ENCODE measurements around the gene HMX3. TPM values are rescaled to one million over a fixed set of nuclear protein-coding genes. Genes with fewer than 3 reads are reported as not detected.
"Not testable (repeated sequence)": the region's sequence is repeated elsewhere in the genome, so short reads cannot be mapped to it uniquely, and the experiment has no call there.

HMX3 gene
- total RNA-seq, 1 donor from 2014 or later, result not detected

GRCh38 chr10:123175389-123176387, 39.9 kb downstream of the HMX3 start:
- no peak overlapping the region for H3K4me3 ChIP-seq (ENCODE audit: low read depth, low read length)
- no peak for TF ChIP-seq CTCF (conservative IDR thresholded peaks at IDR 0.05; ENCODE audit: low read depth, low read length)
- no peak for DNase-seq (ENCODE audit: low read depth)

DNA sequence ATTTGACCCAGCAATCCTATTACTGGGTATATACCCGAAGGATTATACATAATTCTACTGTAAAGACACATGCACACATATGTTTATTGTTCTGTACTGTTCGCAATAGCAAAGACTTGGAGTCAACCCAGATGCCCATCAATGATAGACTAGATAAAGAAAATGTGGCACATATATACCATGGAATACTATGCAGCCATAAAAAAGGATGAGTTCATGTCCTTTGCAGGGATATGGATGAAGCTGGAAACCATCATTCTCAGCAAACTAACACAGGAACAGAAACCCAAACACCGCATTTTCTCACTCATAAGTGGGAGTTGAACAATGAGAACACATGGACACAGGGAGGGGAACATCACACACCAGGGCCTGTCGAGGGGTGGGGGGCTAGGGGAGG, 42.6 kb downstream of the HMX3 start:
- not testable (repeated sequence) for DNase-seq (ENCODE audit: low read depth); H3K4me3 ChIP-seq (ENCODE audit: low read depth, low read length)

DNA sequence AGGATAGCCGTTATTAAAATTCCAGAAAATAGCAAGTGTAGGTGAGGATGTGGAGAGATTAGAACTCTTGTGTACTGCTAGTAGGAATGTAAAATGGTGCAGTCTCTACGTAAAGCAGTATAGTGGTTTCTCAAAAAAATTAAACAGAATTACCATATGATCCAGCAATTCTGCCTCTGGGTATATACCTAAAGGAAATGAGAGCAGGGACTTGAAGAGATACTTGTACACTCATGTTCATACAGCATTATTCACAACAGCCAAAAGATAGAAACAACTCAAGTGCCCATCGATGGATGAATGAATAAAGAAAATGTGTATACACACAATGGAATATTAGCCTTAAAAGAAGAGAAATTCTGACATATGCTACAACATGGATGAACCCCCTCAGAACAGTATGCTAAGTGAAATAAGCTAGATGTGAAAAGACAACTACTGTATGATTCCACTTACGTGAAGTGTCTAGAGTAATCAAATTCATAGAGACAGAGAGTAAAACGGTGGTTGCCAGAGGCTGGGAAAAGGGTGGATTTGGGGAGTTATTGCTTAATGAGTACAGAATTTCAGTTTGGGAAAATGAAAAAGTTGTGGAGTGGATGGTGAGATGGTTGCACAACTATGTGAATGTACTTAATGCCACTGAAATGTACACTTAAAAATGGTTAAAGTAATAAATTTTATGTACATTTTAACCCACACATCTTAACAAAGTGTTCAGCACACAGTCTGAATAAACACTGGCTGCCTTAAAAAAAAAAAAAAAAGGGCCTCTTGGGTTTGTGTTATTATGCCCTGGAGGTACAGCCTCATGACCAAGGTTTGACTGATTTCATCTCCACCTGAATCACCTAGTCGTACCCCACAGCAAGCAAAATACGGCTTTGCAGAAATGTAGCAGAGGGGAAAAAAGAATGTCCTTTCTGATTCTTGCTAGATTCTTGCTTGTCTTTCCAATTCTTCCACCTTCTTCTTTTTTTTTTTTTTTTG, 44.6 kb downstream of the HMX3 start:
- TF ChIP-seq CTCF (conservative IDR thresholded peaks at IDR 0.05; ENCODE audit: low read depth, low read length), result no peak
- no peak overlapping the region for H3K4me3 ChIP-seq (ENCODE audit: low read depth, low read length)
- DNase-seq (ENCODE audit: low read depth), result no peak

- H3K4me3 ChIP-seq (ENCODE audit: low read depth, low read length), result no peak overlapping the region
- DNase-seq (ENCODE audit: low read depth), result no peak
- TF ChIP-seq CTCF (conservative IDR thresholded peaks at IDR 0.05; ENCODE audit: low read depth, low read length), result no peak
These were observed 48.0 kb downstream of the HMX3 start for GRCh38 chr10:123183724-123184123.

DNA sequence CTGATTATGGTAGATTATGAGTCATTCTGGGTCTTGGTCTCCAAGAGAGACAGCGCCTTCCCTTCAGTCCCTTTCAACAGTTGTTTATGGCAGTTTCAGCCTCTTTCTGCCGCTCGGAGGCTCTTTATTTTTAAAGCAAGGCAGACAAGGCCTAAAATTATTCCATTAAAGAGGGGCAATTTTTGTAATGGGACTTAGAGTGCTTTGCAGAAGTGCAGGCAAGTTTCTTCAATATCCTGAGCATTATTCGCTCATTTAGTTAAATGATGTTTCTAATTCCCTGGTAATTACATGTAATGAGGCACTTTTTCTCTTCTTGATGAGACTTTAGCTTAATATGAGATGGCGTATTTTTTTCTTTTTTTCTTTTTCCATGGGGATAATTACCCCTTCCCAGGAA, 52.0 kb downstream of the HMX3 start:
- DNase-seq (ENCODE audit: low read depth), result no peak
- TF ChIP-seq CTCF (conservative IDR thresholded peaks at IDR 0.05; ENCODE audit: low read depth, low read length), result no peak
- no peak overlapping the region for H3K4me3 ChIP-seq (ENCODE audit: low read depth, low read length)

Other genes starting within 250 kb of the HMX3 start
- gene FAM24A, start 225.4 kb upstream of the HMX3 start, total RNA-seq, result not detected in 2 replicates
- 3.9 and 5.9 TPM in 2 replicates for gene C10orf88, start 181.7 kb upstream of the HMX3 start, total RNA-seq
- gene PSTK, start 155.6 kb upstream of the HMX3 start, total RNA-seq, result 3.0 and 4.6 TPM in 2 replicates
- gene IKZF5, start 127.2 kb upstream of the HMX3 start, total RNA-seq, result 1.0 and 5.1 TPM in 2 replicates
- 4.4 and 5.0 TPM in 2 replicates for gene ACADSB, start 127.0 kb upstream of the HMX3 start, total RNA-seq
- gene HMX2, start 12.2 kb downstream of the HMX3 start, total RNA-seq, result not detected in 2 replicates
- gene BUB3, start 18.4 kb downstream of the HMX3 start, total RNA-seq, result 128 and 226 TPM in 2 replicates

Measured in epithelial cell of proximal tubule (primary cell).